ENCODE data around the gene RNF144B.
"Not testable (repeated sequence)": the region's sequence is repeated elsewhere in the genome, so short reads cannot be mapped to it uniquely, and the experiment has no call there.

Gene RNF144B

GRCh38 chr6:18380158-18380836 lies 6.9 kb upstream of the RNF144B start:
- no peak for DNase-seq

DNA sequence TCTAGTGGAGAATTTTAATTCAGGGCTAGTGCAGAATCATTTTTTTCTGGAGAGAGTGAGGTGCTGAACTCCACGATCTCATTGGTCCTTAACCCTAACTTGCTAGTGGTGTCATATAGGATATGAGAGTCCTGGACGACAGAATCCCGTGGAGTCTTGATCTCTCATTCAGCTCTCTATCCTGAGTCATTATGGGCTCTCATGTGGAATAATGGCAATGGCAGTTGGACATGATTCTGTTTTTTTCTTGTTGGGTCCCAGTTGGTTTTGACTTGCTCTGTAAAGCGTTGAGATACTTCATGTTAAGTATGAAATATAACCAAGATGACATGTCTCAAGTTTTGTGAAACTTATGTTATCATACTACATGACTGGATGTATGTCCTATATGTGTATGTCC lies 6.3 kb upstream of the RNF144B start:
- DNase-seq: no peak

- DNase-seq: no peak
Observed at GRCh38 chr6:18383441-18383840, 3.7 kb upstream of the RNF144B start.

- no peak for DNase-seq
Observed at GRCh38 chr6:18384621-18385020, 2.5 kb upstream of the RNF144B start.

GRCh38 chr6:18386298-18386976 lies 713 bp upstream of the RNF144B start:
- no peak for DNase-seq

DNA sequence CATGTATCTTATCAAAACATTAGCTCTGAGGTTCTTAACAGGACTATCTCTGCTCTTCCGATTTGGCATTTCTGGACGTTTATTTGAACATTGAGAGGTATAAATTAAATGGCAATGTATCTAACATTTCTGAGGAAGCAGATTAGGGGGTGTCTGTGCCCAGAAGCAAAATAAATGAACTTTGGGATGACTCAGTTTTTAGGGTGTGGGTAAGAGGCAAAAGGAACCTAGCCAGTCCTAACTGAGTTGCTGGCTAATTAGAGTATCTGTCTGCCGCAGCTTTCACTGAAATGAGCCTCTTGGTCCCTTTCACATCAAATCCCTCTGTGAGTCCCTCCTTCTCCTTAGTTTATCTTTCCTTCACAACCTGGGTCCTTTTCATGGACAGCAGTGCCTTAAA lies 1.1 kb downstream of the RNF144B start:
- no peak for DNase-seq

DNA sequence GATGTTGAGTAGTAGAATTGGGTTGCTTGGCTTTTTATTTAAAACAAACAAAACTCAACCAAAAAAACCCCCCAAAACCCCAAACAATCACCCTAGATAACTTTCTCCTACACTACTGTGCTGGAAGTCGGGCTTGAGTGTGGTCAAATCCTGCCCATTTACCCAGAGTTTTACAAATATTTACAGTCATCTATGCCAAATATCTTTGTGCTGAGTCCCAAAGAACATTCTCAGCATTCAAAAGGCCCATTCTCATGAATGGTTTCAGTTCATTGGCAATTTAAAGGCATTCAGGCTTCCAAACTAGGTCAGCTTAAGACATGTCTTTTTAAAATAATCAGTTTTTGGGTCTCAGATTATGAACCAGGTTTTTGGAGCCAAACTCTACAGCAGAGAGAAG lies 1.8 kb downstream of the RNF144B start:
- DNase-seq: no peak

- DNase-seq: no peak
Observed at GRCh38 chr6:18389479-18389878, 2.3 kb downstream of the RNF144B start.

DNA sequence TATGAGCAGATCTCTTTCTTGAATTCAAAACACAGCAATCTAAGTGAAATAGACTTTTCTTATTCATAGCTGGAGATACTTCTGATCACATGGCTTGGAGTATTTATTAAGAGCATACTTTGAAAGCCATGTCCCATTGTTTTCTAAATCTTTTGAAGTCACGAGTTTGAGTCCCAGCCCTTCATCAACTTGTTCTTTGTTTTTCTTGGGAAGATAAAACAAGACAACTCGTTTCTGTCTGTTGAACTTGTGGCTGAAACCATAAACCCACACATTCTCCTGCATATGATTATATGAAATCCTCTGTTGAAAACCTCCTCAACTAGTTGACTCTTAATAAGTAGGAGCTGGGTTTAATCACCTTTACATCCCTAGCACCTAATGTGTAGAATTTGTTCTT lies 3.3 kb downstream of the RNF144B start:
- DNase-seq: no peak

DNA sequence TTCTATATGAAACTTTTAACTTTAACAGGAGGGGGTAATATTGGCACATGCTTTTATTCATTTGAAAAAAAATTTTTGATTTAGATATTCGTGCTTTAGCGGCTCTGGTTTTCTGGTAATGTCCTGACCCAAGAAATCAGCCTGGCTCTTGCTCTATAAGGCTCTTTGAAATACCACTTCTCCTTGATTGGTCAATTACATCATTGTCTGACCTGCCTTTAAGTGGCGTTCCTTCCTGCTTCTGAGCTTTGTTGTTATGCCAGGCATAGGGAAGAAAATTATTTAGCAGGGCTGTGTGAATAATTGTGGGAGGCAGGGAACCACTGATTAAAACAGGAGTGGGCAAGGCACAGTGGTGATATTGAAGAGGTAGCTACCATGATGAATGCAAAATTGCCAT lies 3.9 kb downstream of the RNF144B start:
- DNase-seq: no peak

GRCh38 chr6:18392346-18392877 lies 5.3 kb downstream of the RNF144B start:
- no peak for DNase-seq

- DNase-seq: no peak
Observed at GRCh38 chr6:18393698-18394097, 6.5 kb downstream of the RNF144B start.

DNA sequence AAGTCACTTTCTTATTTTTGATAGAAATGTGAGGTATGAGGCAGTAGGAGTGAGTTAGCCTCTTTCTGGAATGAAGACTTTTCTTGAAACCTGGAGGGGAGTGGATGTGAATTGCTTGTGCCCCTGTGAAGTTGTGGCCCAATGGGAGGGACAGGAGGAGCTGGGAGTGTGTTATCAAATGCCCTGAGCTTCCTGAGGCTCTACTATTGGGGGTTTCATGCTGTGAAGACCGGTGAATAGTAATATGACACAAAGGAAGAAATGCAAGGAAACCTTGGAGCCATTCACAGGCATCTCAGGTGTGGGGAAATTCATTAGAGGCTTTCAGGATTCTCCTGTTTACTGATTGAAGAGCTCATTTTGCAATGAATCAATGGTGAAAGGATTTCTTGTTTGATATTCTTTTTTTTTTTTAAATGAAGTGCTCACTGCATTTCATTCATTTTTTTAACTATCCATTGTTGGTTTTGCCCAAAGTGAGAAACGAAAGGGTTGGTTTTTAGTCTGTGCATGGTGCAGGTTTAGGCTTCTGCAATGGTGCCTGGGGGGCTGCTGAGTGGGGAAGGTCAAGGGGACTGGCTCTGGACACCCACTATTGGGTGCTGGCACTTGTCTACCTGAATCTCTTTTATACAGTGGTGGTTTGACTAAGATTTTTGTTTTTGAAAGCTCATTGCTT lies 8.2 kb downstream of the RNF144B start:
- no peak for DNase-seq

DNA sequence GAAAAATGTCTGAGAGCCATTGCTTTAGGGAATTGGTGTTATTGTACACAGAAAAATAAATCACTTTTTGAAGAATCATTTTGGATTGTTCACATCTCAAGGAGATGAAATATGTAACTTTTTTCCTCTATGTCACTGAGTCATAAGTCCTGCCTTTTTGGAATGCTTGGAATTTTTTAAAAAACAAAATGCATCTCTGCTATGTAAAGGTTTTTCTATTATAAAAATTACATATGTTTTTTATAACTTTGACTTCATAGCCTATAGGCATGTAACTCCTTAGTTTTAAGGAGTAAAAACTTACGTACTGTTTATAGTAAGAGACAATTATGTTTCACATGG lies 8.7 kb downstream of the RNF144B start:
- no peak for DNase-seq

DNA sequence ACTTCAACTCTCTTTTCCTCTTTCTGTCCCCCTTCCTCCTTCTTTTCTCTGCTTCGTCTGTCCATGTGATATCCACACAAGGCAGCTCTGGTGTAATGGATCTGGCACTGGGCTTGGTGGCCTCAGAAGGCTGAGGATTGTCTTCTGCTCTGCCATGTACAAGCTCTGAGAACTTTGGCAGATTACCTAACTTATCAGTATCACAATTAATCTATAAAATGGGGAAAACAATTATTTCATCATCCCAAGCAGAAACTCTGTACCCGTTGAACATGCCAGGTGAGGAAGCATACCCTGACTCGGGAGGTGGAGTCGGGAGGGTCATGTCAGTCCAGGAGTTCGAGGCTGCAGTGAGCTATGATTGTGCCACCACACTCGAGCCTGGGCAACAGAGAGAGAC lies 10.6 kb downstream of the RNF144B start:
- DNase-seq: no peak

DNA sequence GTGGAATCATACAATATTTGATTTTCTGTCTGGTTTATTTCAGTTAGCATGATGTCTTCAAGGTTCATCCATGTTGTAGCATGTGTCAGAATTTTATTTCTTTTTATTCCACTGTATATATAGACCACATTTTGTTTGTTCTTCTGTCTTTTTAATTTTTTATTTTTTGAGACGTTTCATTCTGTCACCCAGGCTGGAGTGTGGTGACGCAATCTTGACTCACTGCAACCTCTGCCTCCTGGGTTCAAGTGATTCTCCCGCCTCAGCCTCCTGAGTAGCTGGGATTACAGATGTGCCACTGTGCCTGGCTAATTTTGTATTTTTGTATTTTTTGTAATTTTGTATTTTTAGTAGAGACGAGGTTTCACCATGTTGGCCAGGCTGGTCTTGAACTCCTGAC lies 11.1 kb downstream of the RNF144B start:
- not testable (repeated sequence) for DNase-seq

DNA sequence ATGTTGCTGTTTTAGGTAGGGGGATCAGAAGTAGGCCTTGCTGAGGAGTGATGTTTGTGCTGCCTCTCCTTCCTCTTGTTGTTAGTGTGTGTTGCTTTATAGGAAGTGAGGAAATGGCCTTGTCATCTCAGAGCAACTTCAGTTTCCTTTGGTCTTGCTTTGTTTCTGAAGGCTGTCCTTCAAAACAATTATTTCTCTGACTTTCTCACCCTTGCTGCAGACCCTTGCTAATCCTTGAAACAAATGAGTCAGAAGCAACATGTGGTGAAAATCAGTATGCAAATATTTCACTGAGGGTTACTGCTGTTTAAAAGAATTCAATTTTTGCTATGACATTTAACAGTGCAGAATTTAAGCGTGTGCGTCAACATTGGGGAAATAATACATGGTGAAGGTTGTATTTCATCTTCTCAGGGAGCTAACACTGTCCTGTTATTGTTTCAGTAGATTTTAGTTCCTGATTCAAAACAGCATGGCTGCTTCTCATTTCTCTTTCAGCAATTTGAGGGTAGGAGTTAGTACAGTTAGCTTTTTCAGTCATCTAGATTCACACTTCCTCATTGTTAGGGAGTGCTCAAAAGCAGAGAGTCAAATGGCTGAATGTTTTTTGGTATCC lies 13.8 kb downstream of the RNF144B start:
- DNase-seq: no peak

DNA sequence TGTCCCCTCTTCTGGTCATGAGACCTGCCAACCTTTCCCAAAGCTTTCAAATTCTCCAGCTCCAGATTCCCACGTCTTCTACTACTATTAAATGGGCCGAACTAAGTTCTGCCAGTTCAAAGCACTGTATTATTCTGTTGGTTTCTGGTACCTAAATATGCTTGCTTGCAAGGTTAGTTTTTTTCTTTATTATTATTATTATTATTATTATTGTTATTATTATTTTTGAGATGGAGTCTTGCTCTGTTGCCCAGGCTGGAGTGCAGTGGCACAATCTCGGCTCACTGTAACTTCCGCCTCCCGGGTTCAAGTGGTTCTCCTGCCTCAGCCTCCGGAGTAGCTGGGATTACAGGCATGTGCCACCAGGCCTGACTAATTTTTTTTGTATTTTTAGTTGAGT lies 17.8 kb downstream of the RNF144B start:
- not testable (repeated sequence) for DNase-seq

DNA sequence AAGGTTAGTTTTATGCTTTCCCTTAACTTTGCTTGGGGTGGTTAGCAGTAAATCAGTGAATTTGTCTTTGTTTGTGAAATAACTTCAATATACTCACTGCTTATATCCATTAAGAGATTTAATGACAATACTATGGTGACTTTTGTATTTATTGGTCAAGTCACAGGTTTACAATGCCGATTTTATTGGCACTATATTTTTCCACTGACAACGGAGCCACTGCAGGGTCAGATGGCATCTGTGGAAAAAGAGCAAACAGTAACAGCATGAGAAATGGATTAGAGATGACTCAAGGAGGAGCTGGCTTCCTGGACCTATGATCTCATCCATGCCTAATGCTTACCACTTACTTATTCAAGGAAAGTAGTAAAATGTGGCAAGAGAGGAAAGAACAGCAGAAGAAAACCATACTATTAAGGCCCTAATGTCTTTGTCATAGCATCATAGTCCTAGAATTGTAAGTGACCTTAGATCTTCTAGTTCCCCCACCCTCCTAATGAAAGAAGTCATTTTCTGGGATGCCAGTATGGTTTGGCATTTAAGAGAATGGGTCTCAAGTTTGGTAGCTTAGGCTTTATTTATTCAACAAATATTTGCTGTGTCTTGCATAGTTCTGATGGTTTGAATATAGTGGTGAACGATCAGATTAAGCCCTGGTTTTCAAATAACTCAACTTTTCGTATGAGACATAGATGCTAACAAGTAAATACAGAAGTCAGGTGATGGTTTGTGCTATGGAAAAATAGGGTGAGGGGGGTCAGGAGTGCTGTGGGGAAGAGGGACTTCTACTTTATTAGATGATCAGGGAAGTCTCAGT lies 18.5 kb downstream of the RNF144B start:
- DNase-seq: no peak

GRCh38 chr6:18406955-18407749 lies 20.0 kb downstream of the RNF144B start:
- DNase-seq: no peak

- DNase-seq: not testable (repeated sequence)
Observed at GRCh38 chr6:18409602-18410001, 22.5 kb downstream of the RNF144B start.

DNA sequence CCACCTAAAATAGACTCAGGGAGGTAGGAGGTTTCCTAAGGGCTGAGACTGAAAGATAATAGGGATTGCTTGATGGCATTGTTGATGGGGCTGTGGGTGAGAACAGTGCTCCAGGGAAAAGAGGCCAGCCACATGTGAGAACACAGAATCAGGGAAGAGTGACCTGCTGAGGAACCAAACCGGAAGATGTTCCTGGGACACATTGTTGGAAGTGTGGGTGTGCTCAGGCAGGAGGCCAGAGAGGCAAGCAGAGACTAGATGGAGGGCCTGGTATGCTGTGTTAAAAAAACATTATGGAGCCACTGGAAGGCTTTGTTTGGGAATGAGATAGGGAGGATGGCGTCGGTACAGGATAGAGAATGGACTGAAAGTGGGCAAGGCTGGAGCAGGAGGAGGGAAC lies 23.3 kb downstream of the RNF144B start:
- DNase-seq: no peak

Data from NK-92 treated with Interleukin-12 subunit alpha and Interleukin-12 subunit beta, amount 100 ng/mL, for 24 hours (cell line).